GM12892 (cell line): ENCODE measurements around the gene FAM210A.

Source experiments
- POLR2A ChIP-seq: IDR thresholded peaks from 2 replicates; pipeline ENCODE4 v1.6.1; 2011; ENCODE audit warnings: low read depth, low read length, control low read depth
- POLR2AphosphoS5 ChIP-seq: IDR thresholded peaks from 2 replicates; pipeline ENCODE4 v1.6.1; 2011; ENCODE audit warnings: low read depth, low read length, control low read depth
- TAF1 ChIP-seq: IDR thresholded peaks from 2 replicates; pipeline ENCODE4 v1.6.1; 2011; ENCODE audit warnings: low read depth, mild to moderate bottlenecking, control low read depth, low read length, borderline replicate concordance

DNA sequence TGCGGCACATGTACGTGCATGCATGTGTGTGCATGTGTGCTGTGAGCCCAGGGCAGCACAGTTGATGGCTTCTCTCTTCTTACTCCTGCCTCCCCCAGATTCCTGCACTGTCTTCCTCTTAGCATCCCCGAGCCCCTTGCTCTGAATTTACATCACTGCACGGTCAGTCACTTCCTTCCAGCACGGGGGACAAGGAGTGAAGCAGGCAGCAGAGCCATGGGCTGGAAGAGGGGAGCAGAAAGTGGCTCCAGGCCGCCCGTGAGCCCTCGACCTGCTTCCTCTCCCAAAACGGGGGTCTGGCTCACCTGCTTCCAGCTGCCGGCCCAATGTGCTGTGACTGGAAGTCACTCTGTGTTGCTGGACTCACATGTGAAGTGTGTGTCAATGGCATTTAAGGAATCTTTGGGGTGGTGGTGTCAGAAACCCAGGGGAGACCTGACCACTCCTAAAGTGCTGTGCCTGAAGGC is 106.1 kb downstream of the FAM210A start:
- TF ChIP-seq TAF1: no peak
- TF ChIP-seq POLR2AphosphoS5: no peak
- no peak for TF ChIP-seq POLR2A
